HL-60 (cell line): ENCODE data around the gene MAP1A.

ENCODE experiments used
- DNase-seq, 2 experiments: peaks; one replicate each; pipeline ENCODE4 v3.0.0-alpha.2; 2010 to 2020; ENCODE audit warnings: low read depth in 1 of 2, low spot score in 1 of 2
- H3K27ac ChIP-seq: fragments of 250-450 bp; sonication (Bioruptor Pico); replicated peaks from 2 replicates; pipeline ENCODE4 v1.5.1; 2020; ENCODE audit warnings: mild to moderate bottlenecking, moderate library complexity
- H3K27me3 ChIP-seq: fragments of 250-450 bp; sonication (Bioruptor Pico); 2 replicates; pipeline ENCODE4 v1.5.1; 2021; ENCODE audit warnings: mild to moderate bottlenecking, moderate library complexity; ENCODE audit not compliant: insufficient read depth, poor library complexity, severe bottlenecking
- H3K4me3 ChIP-seq: replicated peaks from 2 replicates; pipeline ENCODE4 v1.5.1; 2011; ENCODE audit warnings: mild to moderate bottlenecking, control low read depth, low read length; ENCODE audit not compliant: insufficient read depth
- CTCF ChIP-seq: IDR thresholded peaks from one replicate; pipeline ENCODE4 v1.5.1; 2011; ENCODE audit warnings: low read length, control low read depth, inconsistent platforms; ENCODE audit not compliant: insufficient read depth
- GABPA ChIP-seq: IDR thresholded peaks from 2 replicates; pipeline ENCODE4 v1.6.1; 2012; ENCODE audit warnings: low read depth
- POLR2AphosphoS5 ChIP-seq: IDR thresholded peaks from 2 replicates; pipeline ENCODE4 v1.6.1; 2012; ENCODE audit warnings: low read depth
- REST ChIP-seq: IDR thresholded peaks from 2 replicates; pipeline ENCODE4 v1.6.1; 2012; ENCODE audit warnings: low read depth; ENCODE audit not compliant: insufficient replicate concordance
- SPI1 ChIP-seq: IDR thresholded peaks from 2 replicates; pipeline ENCODE4 v1.6.1; 2012; ENCODE audit warnings: low read depth, mild to moderate bottlenecking, borderline replicate concordance

The MAP1A gene

GRCh38 chr15:43514241-43515057 is 3.0 kb upstream of the MAP1A start:
- TF ChIP-seq CTCF (peak; percentile 44), GABPA (no peak)
- Histone ChIP-seq H3K27me3 (peaks cover 3% of the 10 kb centered on the region), H3K27ac (no peak overlapping the region), H3K4me3 (no peak overlapping the region)
- no peak for DNase-seq

GRCh38 chr15:43515741-43516140 is 1.7 kb upstream of the MAP1A start:
- TF ChIP-seq SPI1: no peak
- no peak for TF ChIP-seq GABPA
- no peak for TF ChIP-seq CTCF
- TF ChIP-seq POLR2AphosphoS5: no peak
- no peak for TF ChIP-seq REST
- DNase-seq: no peak
- H3K27me3 ChIP-seq: peaks cover 3% of the 10 kb centered on the region
- no peak overlapping the region for H3K27ac ChIP-seq
- no peak overlapping the region for H3K4me3 ChIP-seq

- Histone ChIP-seq H3K27ac (no peak overlapping the region), H3K4me3 (no peak overlapping the region), H3K27me3 (peaks cover 3% of the 10 kb centered on the region)
- DNase-seq: no peak
- TF ChIP-seq SPI1: no peak
- TF ChIP-seq GABPA: no peak
Measured at GRCh38 chr15:43516185-43516584, 1.2 kb upstream of the MAP1A start.

GRCh38 chr15:43516801-43517353 is 531 bp upstream of the MAP1A start:
- TF ChIP-seq REST (no peak), SPI1 (no peak), POLR2AphosphoS5 (no peak), GABPA (no peak), CTCF (no peak)
- Histone ChIP-seq H3K27ac (no peak overlapping the region), H3K4me3 (no peak overlapping the region), H3K27me3 (peaks cover 3% of the 10 kb centered on the region)
- DNase-seq: no peak
